Gastrocnemius medialis (tissue), 4 donors: Measurements from ENCODE around the gene TENT4B. TPM values are rescaled to one million over a fixed set of nuclear protein-coding genes. Genes with fewer than 3 reads are reported as not detected.

ENCODE experiments used
- ATAC-seq, 2 donors: fragments of 150-250 bp; one replicate each; pipeline ENCODE4 v1.9.1; 2016
- DNase-seq, 2 donors: peaks; one replicate each; pipeline ENCODE4 v3.0.0-alpha.2; 2019
- H3K27ac ChIP-seq, 4 donors: fragments of 200-600 bp; sonication (generic); 1 replicate in 1 of 4; 2 replicates in 3 of 4; pipeline ENCODE4 v1.5.1; 2016 to 2018; ENCODE audit warnings: mild to moderate bottlenecking in 2 of 4, moderate library complexity in 1 of 4
- H3K27me3 ChIP-seq, 3 donors: fragments of 200-600 bp; sonication (generic) in 2 of 3; 1 replicate in 1 of 3; 2 replicates in 2 of 3; pipeline versions ENCODE4 v1.5.1 to v1.6.0; 2016 to 2019; ENCODE audit warnings: mild to moderate bottlenecking in 1 of 3, moderate library complexity in 1 of 3
- H3K36me3 ChIP-seq, 2 donors: fragments of 200-600 bp; sonication (generic) in 1 of 2; one replicate each; pipeline ENCODE4 v1.5.1; 2017 to 2018
- H3K4me1 ChIP-seq, 2 donors: fragments of 200-600 bp; sonication (generic) in 1 of 2; one replicate each; pipeline ENCODE4 v1.5.1; 2016 to 2017; ENCODE audit warnings: mild to moderate bottlenecking in 2 of 2
- H3K4me3 ChIP-seq, 4 donors: fragments of 200-600 bp; sonication (generic) in 3 of 4; 1 replicate in 1 of 4; 2 replicates in 3 of 4; pipeline ENCODE4 v1.5.1; 2016 to 2019; ENCODE audit warnings: mild to moderate bottlenecking in 2 of 4
- H3K9me3 ChIP-seq, 3 donors: fragments of 200-600 bp; sonication (generic) in 2 of 3; 1 replicate in 1 of 3; 2 replicates in 2 of 3; pipeline ENCODE4 v1.5.1; 2016 to 2019
- POLR2A ChIP-seq, 2 donors: fragments of 450-650 bp; IDR thresholded peaks; one replicate each; pipeline ENCODE4 v1.6.1; 2017; ENCODE audit warnings: antibody characterized with exemption in 2 of 2, mild to moderate bottlenecking in 2 of 2, moderate library complexity in 2 of 2
- in situ Hi-C, 4 donors: fragments of 200-750 bp; cut with MboI; loops; one replicate each; pipeline versions ENCODE4 v1.15.0 to v1.8.0; 2017; ENCODE audit warnings: low sequenced_read_pairs in 4 of 4
- intact Hi-C: fragments of 100-400 bp; cut with DNase I; formaldehyde crosslinking; loops from one replicate; pipeline ENCODE4 v1.15.1; 2023; ENCODE audit warnings: low total_unique reads
- total RNA-seq, 4 donors: library from RNA; depleted of rRNA; stranded (reverse); fragments of >200 nt; gene quantifications; one replicate each; pipeline versions ENCODE4 v1.1.0 to v1.2.3, GENCODE V29; 2016
- TF ChIP-seq, protein P1 (sequence below), 5 experiments: fragments of 450-650 bp in 3 of 5; fragments of 200-600 bp in 2 of 5; sonication (generic) in 2 of 5; IDR thresholded peaks in 4 of 5; conservative IDR thresholded peaks in 1 of 5; 1 replicate in 4 of 5; 2 replicates in 1 of 5; pipeline ENCODE4 v1.5.1; 2016 to 2019; ENCODE audit warnings: antibody characterized with exemption in 5 of 5, mild to moderate bottlenecking in 3 of 5, moderate library complexity in 3 of 5

Gene TENT4B
- total RNA-seq, 4 donors from 2014 or later = 5.7 to 12.2 (median 7.0) TPM

GRCh38 chr16:50261160-50261706 lies 108.1 kb downstream of the TENT4B start:
- TF ChIP-seq POLR2A (IDR thresholded peaks at IDR 0.05) = no peak
- TF ChIP-seq, protein P1, sequence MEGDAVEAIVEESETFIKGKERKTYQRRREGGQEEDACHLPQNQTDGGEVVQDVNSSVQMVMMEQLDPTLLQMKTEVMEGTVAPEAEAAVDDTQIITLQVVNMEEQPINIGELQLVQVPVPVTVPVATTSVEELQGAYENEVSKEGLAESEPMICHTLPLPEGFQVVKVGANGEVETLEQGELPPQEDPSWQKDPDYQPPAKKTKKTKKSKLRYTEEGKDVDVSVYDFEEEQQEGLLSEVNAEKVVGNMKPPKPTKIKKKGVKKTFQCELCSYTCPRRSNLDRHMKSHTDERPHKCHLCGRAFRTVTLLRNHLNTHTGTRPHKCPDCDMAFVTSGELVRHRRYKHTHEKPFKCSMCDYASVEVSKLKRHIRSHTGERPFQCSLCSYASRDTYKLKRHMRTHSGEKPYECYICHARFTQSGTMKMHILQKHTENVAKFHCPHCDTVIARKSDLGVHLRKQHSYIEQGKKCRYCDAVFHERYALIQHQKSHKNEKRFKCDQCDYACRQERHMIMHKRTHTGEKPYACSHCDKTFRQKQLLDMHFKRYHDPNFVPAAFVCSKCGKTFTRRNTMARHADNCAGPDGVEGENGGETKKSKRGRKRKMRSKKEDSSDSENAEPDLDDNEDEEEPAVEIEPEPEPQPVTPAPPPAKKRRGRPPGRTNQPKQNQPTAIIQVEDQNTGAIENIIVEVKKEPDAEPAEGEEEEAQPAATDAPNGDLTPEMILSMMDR (IDR thresholded peaks at IDR 0.05 in 4 of 5, conservative IDR thresholded peaks at IDR 0.05 in 1 of 5) = no peak

GRCh38 chr16:50261707-50262235 lies 108.7 kb downstream of the TENT4B start:
- ATAC-seq (no peak), DNase-seq (no peak)
- Histone ChIP-seq H3K4me3 (no peak overlapping the region), H3K4me1 (peaks cover 3 to 9% of the 10 kb centered on the region in 2 donors), H3K36me3 (no peaks in the 10 kb centered on the region), H3K9me3 (no peaks in the 10 kb centered on the region), H3K27ac (no peak overlapping the region), H3K27me3 (peaks cover 0 to 13% (median 0%) of the 10 kb centered on the region in 3 donors)
- in situ Hi-C loops (no loop called here), intact Hi-C loops (no loop called here)
- TF ChIP-seq, protein P1 (IDR thresholded peaks at IDR 0.05 in 4 of 5, conservative IDR thresholded peaks at IDR 0.05 in 1 of 5) = no peak
- TF ChIP-seq POLR2A (IDR thresholded peaks at IDR 0.05) = no peak

More at GRCh38 chr16:50261160-50261706, 108.1 kb downstream of the TENT4B start:
- Histone ChIP-seq H3K4me1 (peaks cover 3 to 9% of the 10 kb centered on the region in 2 donors), H3K27me3 (peaks cover 0 to 15% (median 0%) of the 10 kb centered on the region in 3 donors), H3K9me3 (no peaks in the 10 kb centered on the region), H3K27ac (no peak overlapping the region), H3K36me3 (no peaks in the 10 kb centered on the region), H3K4me3 (no peak overlapping the region)
- DNase-seq = no peak
- no peak for ATAC-seq
- in situ Hi-C loops (no loop called here), intact Hi-C loops (no loop called here)

DNA sequence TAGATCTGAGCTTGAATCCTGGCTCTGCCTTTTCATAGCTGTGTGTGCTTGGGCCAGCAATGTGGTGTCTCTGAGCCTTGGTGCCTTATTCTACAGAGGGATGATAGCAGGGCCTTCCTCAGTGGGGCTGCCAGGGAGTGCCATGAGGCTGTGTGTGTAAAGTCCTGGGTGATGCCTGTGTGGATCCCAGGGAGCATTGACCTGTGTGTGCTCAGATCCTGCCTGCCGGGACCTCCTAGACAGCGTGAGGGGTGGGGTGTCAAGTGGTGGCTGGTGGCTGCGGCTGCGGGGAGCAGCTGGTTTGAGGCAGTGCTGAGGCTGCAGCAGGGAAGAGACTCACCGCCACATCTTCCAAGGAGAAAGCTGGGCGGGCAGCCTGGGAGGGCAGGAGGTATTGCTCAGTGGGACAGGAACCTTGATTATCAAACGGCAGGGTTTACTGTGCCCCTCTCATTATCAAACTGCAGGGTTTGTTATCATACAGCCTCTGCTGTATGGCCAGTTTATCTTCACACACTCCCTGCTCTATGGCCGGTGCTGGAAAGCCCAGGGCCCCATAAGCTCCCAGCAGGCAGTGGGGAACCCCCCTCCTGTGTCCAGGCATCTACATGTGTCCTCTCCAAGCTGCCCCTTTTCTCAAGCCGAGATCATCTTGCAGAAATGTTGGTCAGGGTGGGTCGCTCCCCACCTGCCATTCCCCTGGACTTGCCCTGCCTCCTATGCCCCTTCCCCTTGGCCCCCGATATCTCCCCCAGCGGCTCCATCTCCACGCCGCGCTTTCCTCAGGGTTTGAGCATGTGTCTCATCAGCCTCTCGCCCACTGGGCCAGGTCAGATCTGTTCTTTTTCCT lies 110.2 kb downstream of the TENT4B start:
- peaks cover 3 to 9% of the 10 kb centered on the region in 2 donors for H3K4me1 ChIP-seq
- DNase-seq (no peak), ATAC-seq (no peak)
- intact Hi-C loops (no loop called here), in situ Hi-C loops (no loop called here)
- H3K27me3 ChIP-seq = peaks cover 0 to 13% (median 0%) of the 10 kb centered on the region in 3 donors
- no peaks in the 10 kb centered on the region for H3K36me3 ChIP-seq
- no peaks in the 10 kb centered on the region for H3K9me3 ChIP-seq
- H3K27ac ChIP-seq = no peak overlapping the region
- TF ChIP-seq, protein P1 (IDR thresholded peaks at IDR 0.05 in 4 of 5, conservative IDR thresholded peaks at IDR 0.05 in 1 of 5) = no peak
- no peak for TF ChIP-seq POLR2A (IDR thresholded peaks at IDR 0.05)
- H3K4me3 ChIP-seq = no peak overlapping the region

- in situ Hi-C loops = no loop called here
Observed at GRCh38 chr16:50263940-50264929, 111.1 kb downstream of the TENT4B start.

More at GRCh38 chr16:50263940-50264929, 111.1 kb downstream of the TENT4B start:
- Histone ChIP-seq H3K27ac (no peak overlapping the region), H3K4me1 (peaks cover 3 to 7% of the 10 kb centered on the region in 2 donors), H3K4me3 (no peak overlapping the region), H3K36me3 (no peaks in the 10 kb centered on the region), H3K27me3 (peaks cover 0 to 11% (median 0%) of the 10 kb centered on the region in 3 donors), H3K9me3 (no peaks in the 10 kb centered on the region)
- DNase-seq = no peak
- ATAC-seq = no peak
- intact Hi-C loops = no loop called here
- no peak for TF ChIP-seq POLR2A (IDR thresholded peaks at IDR 0.05)
- TF ChIP-seq, protein P1 (IDR thresholded peaks at IDR 0.05 in 4 of 5, conservative IDR thresholded peaks at IDR 0.05 in 1 of 5) = no peak
